Stomach (tissue), 9 donors: ENCODE results near the gene TRAF3. TPM values are rescaled to one million over a fixed set of nuclear protein-coding genes. Genes with fewer than 3 reads are reported as not detected.

Experiments used
- DNase-seq, 2 donors: peaks; one replicate each; pipeline versions ENCODE4 v3.0.0 to v3.0.0-alpha.2; 2013 to 2019
- H3K27ac ChIP-seq, 5 donors: fragments of 200-600 bp in 4 of 5; sonication (generic) in 4 of 5; one replicate each; pipeline ENCODE4 v1.5.1; 2013 to 2019; ENCODE audit warnings: mild to moderate bottlenecking in 1 of 5, moderate library complexity in 1 of 5
- H3K27me3 ChIP-seq, 3 donors: fragments of 200-600 bp; sonication (generic); one replicate each; pipeline ENCODE4 v1.5.1; 2017 to 2019; ENCODE audit warnings: mixed run types in 1 of 3
- H3K36me3 ChIP-seq, 4 donors: fragments of 200-600 bp; sonication (generic); 1 replicate in 3 of 4; 2 replicates in 1 of 4; pipeline ENCODE4 v1.5.1; 2016 to 2019
- H3K4me1 ChIP-seq, 4 donors: fragments of 200-600 bp; sonication (generic); one replicate each; pipeline ENCODE4 v1.5.1; 2016 to 2019
- H3K4me3 ChIP-seq, 4 donors: fragments of 200-600 bp; sonication (generic) in 3 of 4; one replicate each; pipeline ENCODE4 v1.5.1; 2016 to 2019; ENCODE audit warnings: mild to moderate bottlenecking in 1 of 4
- H3K9me3 ChIP-seq, 4 donors: fragments of 200-600 bp; sonication (generic); one replicate each; pipeline ENCODE4 v1.5.1; 2016 to 2019
- EP300 ChIP-seq: sonication (generic); formaldehyde crosslinking; IDR thresholded peaks from one replicate; pipeline ENCODE4 v1.6.1; 2017; ENCODE audit warnings: antibody characterized with exemption
- POLR2A ChIP-seq, 4 donors: fragments of 450-650 bp; IDR thresholded peaks; one replicate each; pipeline ENCODE4 v1.6.1; 2016; ENCODE audit warnings: antibody characterized with exemption in 4 of 4, control low read depth in 2 of 4, mild to moderate bottlenecking in 1 of 4, moderate library complexity in 1 of 4
- POLR2AphosphoS5 ChIP-seq, 3 donors: sonication (generic); formaldehyde crosslinking; IDR thresholded peaks; one replicate each; pipeline ENCODE4 v1.6.1; 2016; ENCODE audit warnings: antibody characterized with exemption in 3 of 3
- WGBS, 5 donors: extraction: QIAGEN DNeasy Blood & Tissue Kit in 3 of 5; methylation state at CpG; one replicate each; pipeline versions ENCODE4 v1.1.5 to v1.1.7; 2013 to 2018; 5-methylcytosine and 5-hydroxymethylcytosine counted together
- intact Hi-C: fragments of 100-400 bp; cut with DNase I; formaldehyde crosslinking; loops from one replicate; pipeline ENCODE4 v1.15.1; 2023; ENCODE audit warnings: low total_unique reads
- polyA plus RNA-seq, 3 donors: library from polyadenylated mRNA; stranded (reverse); fragments of 200-250 nt; gene quantifications; one replicate each; pipeline ENCODE4 v1.2.3, GENCODE V29; 2013
- total RNA-seq, 5 donors: library from RNA; depleted of rRNA; stranded (reverse); fragments of >200 nt; gene quantifications; one replicate each; pipeline versions ENCODE4 v1.1.0 to v1.2.3, GENCODE V29; 2014 to 2016
- TF ChIP-seq, protein P1 (sequence below), 7 experiments: fragments of 450-650 bp in 4 of 7; fragments of 200-600 bp in 3 of 7; sonication (generic) in 3 of 7; IDR thresholded peaks; one replicate each; pipeline ENCODE4 v1.5.1; 2016 to 2019; ENCODE audit warnings: antibody characterized with exemption in 7 of 7, control low read depth in 2 of 7, mild to moderate bottlenecking in 1 of 7
- donor health status: healthy with polysubstance abuse.
- donor health status: Bipolar disorder and iron deficiency.
- donor health status: healthy.

TRAF3 gene
- total and polyA plus RNA-seq, 8 donors, result 3.5 to 30.1 (median 6.3) TPM

DNA sequence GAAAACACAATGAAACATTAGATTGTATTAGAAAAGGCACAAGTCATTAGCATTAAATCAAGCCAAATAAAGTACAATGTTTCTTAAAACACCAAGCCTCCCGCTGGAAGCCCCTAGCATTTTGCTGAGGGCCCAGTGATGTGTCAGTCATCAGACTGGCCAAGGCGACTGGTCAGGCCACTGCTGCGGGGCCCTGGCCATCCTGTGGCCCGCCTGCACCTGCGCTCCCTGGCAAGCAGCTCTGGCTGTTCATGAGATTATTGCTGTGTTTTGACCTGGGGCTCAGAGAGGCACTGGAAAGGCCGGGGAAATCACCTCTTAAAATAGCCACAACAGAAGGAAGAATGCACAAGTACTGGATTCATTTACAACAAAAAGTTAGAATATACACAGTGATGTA, 121.0 kb downstream of the TRAF3 start:
- no peak overlapping the region for H3K27ac ChIP-seq
- WGBS, 5 donors, result 88 to 99% (median 96%) methylated on average over 5 to 6 of the region's 6 CpGs

DNA sequence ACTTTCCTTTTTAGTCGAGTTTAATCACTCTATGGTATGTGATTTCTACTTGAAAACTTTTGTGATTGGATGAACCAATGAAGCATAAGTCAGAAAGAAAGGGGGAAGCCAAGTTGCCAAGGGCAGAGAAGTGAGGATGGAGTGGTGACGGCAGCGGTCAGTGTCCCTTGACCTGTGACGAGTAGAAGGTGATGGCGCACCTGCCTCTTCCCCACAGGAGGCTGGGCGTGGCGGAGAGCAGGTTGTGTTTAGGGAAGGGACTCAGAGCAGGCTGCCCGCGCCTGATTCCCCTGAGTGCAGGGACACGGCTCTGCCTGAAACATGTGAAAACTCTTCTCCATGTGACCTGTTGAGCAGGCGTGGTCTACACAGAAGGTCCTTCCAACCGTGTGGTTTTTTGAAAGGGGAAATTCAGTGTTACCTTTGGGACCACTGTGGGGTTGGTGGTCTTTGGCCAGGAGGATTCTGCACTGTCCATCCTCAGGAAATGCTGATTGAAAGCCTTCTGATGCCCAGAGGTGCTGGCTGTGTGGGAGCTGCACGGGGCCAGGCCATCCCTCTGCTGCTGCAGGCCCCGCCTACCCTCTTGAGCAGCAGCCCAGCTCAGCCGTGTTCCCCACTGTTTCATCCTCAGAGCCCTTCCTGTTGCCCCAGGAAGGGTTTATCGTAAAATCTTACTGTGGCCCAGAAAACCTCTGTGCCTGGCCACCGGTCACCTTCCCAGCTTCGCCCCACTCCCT, 121.7 kb downstream of the TRAF3 start:
- H3K27ac ChIP-seq, result no peak overlapping the region
- TF ChIP-seq, protein P1, sequence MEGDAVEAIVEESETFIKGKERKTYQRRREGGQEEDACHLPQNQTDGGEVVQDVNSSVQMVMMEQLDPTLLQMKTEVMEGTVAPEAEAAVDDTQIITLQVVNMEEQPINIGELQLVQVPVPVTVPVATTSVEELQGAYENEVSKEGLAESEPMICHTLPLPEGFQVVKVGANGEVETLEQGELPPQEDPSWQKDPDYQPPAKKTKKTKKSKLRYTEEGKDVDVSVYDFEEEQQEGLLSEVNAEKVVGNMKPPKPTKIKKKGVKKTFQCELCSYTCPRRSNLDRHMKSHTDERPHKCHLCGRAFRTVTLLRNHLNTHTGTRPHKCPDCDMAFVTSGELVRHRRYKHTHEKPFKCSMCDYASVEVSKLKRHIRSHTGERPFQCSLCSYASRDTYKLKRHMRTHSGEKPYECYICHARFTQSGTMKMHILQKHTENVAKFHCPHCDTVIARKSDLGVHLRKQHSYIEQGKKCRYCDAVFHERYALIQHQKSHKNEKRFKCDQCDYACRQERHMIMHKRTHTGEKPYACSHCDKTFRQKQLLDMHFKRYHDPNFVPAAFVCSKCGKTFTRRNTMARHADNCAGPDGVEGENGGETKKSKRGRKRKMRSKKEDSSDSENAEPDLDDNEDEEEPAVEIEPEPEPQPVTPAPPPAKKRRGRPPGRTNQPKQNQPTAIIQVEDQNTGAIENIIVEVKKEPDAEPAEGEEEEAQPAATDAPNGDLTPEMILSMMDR (IDR thresholded peaks at IDR 0.05), result no peak
- no peak for TF ChIP-seq POLR2AphosphoS5 (IDR thresholded peaks at IDR 0.05)
- TF ChIP-seq POLR2A (IDR thresholded peaks at IDR 0.05), result no peak
- no peak for TF ChIP-seq EP300
- peaks cover 8 to 62% (median 51%) of the 10 kb centered on the region in 4 donors for H3K36me3 ChIP-seq
- no peak for DNase-seq
- no peaks in the 10 kb centered on the region for H3K27me3 ChIP-seq
- WGBS, 5 donors, result 88 to 92% (median 90%) methylated on average over 18 of the region's 18 CpGs
- no peak overlapping the region for H3K4me3 ChIP-seq
- intact Hi-C loops, result no loop called here
- peaks cover 0 to 5% (median 0%) of the 10 kb centered on the region in 4 donors for H3K4me1 ChIP-seq
- no peaks in the 10 kb centered on the region for H3K9me3 ChIP-seq

More for the DNA sequence above, 121.0 kb downstream of the TRAF3 start:
- no peaks in the 10 kb centered on the region for H3K27me3 ChIP-seq
- H3K9me3 ChIP-seq, result no peaks in the 10 kb centered on the region
- peaks cover 5 to 59% (median 46%) of the 10 kb centered on the region in 4 donors for H3K36me3 ChIP-seq
- no peak for TF ChIP-seq POLR2A (IDR thresholded peaks at IDR 0.05)
- H3K4me1 ChIP-seq, result peaks cover 0 to 11% (median 2%) of the 10 kb centered on the region in 4 donors
- H3K4me3 ChIP-seq, result no peak overlapping the region
- intact Hi-C loops, result no loop called here
- no peak for DNase-seq

DNA sequence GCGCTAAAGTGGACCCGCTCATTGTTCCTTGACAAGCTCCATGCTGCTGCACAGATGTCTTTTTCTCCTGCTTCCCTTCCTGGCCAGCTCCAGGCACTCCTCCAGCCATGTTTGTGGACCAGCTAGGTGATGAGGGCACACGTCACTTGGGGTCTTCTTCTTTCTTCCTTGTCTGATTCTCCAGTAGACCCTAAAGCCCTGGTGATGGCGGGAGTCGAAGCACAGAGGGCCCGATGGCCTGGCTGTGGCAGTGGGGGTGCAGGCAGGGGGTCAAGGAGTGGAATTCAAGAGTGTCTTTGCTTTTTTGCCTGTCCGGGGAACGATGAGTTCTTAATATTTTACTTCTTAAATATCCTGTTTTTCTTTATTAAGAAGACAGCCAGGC, 122.3 kb downstream of the TRAF3 start:
- Histone ChIP-seq H3K9me3 (no peaks in the 10 kb centered on the region), H3K4me3 (no peak overlapping the region), H3K27me3 (no peaks in the 10 kb centered on the region), H3K36me3 (peaks cover 8 to 64% (median 55%) of the 10 kb centered on the region in 4 donors), H3K27ac (no peak overlapping the region), H3K4me1 (no peaks in the 10 kb centered on the region)
- 93 to 98% (median 97%) methylated on average over 8 of the region's 8 CpGs for WGBS, 5 donors
- no peak for DNase-seq
- TF ChIP-seq POLR2AphosphoS5 (IDR thresholded peaks at IDR 0.05) (no peak), POLR2A (IDR thresholded peaks at IDR 0.05) (no peak), EP300 (no peak)
- TF ChIP-seq, protein P1 (IDR thresholded peaks at IDR 0.05), result no peak
- intact Hi-C loops, result no loop called here

DNA sequence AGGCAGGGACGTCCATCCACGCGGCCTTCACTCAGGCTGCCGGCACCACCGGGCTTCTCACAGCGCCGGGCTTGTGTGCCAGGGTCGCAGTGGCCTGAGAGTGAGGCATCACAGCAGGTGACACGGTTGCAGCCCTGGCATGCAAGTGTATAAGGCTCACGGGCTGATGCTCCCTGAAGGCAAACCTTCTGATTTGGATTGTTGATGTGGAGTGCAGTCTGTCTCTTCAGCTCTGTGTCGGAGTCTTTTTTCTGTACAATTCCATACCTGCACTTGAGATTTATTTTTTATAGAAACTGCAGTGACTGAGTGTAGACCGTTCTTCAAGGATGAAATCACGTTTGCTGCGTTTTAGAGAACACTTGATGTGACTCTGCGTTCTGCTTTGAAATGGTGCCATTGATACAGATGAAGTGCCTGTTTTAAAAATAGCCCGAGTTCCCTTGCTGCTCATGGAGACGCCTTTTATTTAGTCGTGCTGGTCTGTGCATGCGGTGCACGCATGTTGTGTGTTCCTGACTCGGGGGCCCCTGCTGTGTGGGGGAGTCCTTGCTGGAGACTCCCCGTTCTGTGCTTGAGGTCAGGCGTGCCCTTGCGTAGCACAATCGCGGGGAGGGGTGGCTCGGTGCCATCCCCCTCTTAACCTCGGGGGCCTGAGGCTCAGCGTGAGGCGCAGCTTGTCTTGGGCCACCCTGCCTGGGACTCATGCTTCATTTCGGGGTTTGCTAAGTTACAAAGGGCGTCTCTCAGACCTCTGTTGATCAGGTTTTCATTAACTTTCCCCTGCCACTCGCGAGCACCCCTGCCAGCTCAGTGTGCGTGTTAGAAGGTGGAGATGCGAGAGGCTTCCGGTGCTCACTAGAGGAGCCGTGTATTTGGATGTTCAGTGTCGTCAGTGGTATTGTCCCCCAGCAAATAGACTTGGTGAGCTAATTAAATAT, 123.7 kb downstream of the TRAF3 start:
- Histone ChIP-seq H3K36me3 (peaks cover 19 to 64% (median 61%) of the 10 kb centered on the region in 4 donors), H3K9me3 (no peaks in the 10 kb centered on the region), H3K4me3 (no peak overlapping the region), H3K27ac (peak overlapping the region in 1 of 5 donors; percentile 16), H3K4me1 (no peaks in the 10 kb centered on the region), H3K27me3 (no peaks in the 10 kb centered on the region)
- no peak for TF ChIP-seq POLR2AphosphoS5 (IDR thresholded peaks at IDR 0.05)
- TF ChIP-seq POLR2A (IDR thresholded peaks at IDR 0.05), result no peak
- TF ChIP-seq, protein P1 (IDR thresholded peaks at IDR 0.05), result no peak
- TF ChIP-seq EP300, result no peak
- 85 to 90% (median 86%) methylated on average over 29 to 39 of the region's 39 CpGs for WGBS, 5 donors
- intact Hi-C loops, result no loop called here
- no peak for DNase-seq
